Measurements from ENCODE around the gene DNASE1L2.

Gene DNASE1L2

DNA sequence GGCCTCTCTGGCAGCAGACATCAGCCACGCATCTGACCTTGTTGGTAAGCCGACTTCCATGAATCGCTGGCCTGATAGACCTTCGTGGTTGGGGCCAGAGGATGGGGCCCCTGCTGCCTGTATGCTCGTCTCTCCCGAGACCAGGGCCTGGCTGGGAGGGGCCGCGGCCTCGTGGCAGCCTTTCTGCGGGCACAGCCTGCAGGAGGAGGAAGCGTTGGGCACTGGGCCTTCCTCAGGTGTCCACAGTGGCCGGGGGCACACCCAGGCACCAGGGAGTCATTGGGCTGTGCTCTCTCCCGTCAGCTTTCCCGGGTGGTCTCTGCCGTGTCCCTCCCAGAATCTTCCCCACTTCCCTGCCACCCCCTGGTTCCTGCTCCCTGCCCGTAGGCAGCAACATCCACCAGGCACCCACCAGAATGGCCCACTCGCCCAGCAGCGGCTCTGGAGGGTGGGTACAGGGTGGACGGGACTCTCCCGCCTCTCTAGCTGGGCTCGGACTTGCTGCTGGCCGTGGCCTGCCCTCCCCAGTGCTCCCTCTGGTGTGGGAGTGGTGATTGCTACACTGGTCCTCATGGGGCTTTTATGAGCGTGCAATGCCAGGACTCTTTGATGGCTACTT is 6.5 kb upstream of the DNASE1L2 start:
- no peak overlapping the region for H2AK5ac ChIP-seq (ENCODE audit: low read length, severe bottlenecking)
- H3K36me3 ChIP-seq (ENCODE audit: control insufficient read depth in 1 of 2, insufficient read depth in 2 of 2, low read depth in 1 of 2, low read length in 2 of 2): peaks cover 58 to 80% of the 10 kb centered on the region in 2 experiments
- no peak overlapping the region for H3K23ac ChIP-seq (ENCODE audit: low read length in 2 of 2)
- H2BK5ac ChIP-seq (ENCODE audit: low read depth, low read length, poor library complexity, severe bottlenecking): no peak overlapping the region
- H3K27ac ChIP-seq (ENCODE audit: low read length, poor library complexity, severe bottlenecking): no peak overlapping the region
- H3K4me2 ChIP-seq (ENCODE audit: low read length, poor library complexity, severe bottlenecking): no peak overlapping the region
- H3K18ac ChIP-seq (ENCODE audit: low read depth in 1 of 2, low read length in 2 of 2): no peak overlapping the region
- no peak overlapping the region for H3K4ac ChIP-seq (ENCODE audit: low read depth in 1 of 2, low read length in 2 of 2)
- no peak overlapping the region for H2BK120ac ChIP-seq (ENCODE audit: low read depth, low read length)
- no peak overlapping the region for H4K8ac ChIP-seq (ENCODE audit: low read length)
- H3K9ac ChIP-seq (ENCODE audit: low read length): no peak overlapping the region
- H2BK15ac ChIP-seq (ENCODE audit: low read depth, poor library complexity, severe bottlenecking): no peak overlapping the region
- WGBS: 96% methylated on average over 19 of the region's 23 CpGs
- H3K9me3 ChIP-seq (ENCODE audit: control insufficient read depth, low read length): no peaks in the 10 kb centered on the region
- peaks cover 24% of the 10 kb centered on the region for H3K4me1 ChIP-seq (ENCODE audit: control insufficient read depth, insufficient read depth, low read depth, low read length)
- peaks cover 32% of the 10 kb centered on the region for H3K79me1 ChIP-seq (replicated peaks; ENCODE audit: low read length, poor library complexity, severe bottlenecking)
- H3K14ac ChIP-seq (ENCODE audit: low read length in 2 of 2): no peak overlapping the region
- H3K4me3 ChIP-seq (ENCODE audit: insufficient read depth in 1 of 2, low read depth in 1 of 2, low read length in 2 of 2): no peak overlapping the region
- H2BK12ac ChIP-seq (ENCODE audit: low read length in 2 of 2): no peak overlapping the region
- DNase-seq: no peak
- no peak overlapping the region for H2AFZ ChIP-seq (ENCODE audit: low read depth, low read length)
- H3K27me3 ChIP-seq (ENCODE audit: control insufficient read depth in 1 of 2, insufficient read depth in 1 of 2, low read length in 2 of 2): no peaks in the 10 kb centered on the region
- no peak overlapping the region for H4K91ac ChIP-seq (ENCODE audit: low read length)

DNA sequence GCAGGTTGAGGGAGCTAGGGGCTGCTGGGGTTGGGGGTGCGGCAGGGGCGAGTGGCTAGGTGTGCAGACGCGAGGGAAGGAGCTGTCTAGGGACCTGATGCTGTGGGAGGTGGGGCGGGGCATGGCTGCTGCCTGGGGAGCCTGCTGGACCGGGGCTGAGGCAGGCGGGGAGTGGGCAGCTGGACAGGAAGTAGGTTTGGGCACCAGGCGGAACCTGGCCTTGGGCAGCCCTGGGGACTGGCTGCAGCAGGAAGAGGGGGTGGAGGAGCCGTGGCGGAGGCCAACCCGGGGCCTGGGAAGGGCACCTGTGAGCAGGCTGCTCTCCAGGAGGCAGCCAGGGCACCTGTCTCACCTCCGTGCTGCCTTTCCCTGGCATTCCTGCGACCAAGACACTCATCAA is 5.9 kb upstream of the DNASE1L2 start:
- Histone ChIP-seq H3K27ac (ENCODE audit: low read length, poor library complexity, severe bottlenecking) (no peak overlapping the region), H3K79me1 (replicated peaks; ENCODE audit: low read length, poor library complexity, severe bottlenecking) (peaks cover 32% of the 10 kb centered on the region), H3K27me3 (ENCODE audit: control insufficient read depth in 1 of 2, insufficient read depth in 1 of 2, low read length in 2 of 2) (no peaks in the 10 kb centered on the region), H3K36me3 (ENCODE audit: control insufficient read depth in 1 of 2, insufficient read depth in 2 of 2, low read depth in 1 of 2, low read length in 2 of 2) (peaks cover 64 to 86% of the 10 kb centered on the region in 2 experiments), H3K14ac (ENCODE audit: low read length in 2 of 2) (no peak overlapping the region), H2BK15ac (ENCODE audit: low read depth, poor library complexity, severe bottlenecking) (no peak overlapping the region), H3K9ac (ENCODE audit: low read length) (no peak overlapping the region), H4K8ac (ENCODE audit: low read length) (no peak overlapping the region), H4K91ac (ENCODE audit: low read length) (no peak overlapping the region), H3K4me1 (ENCODE audit: control insufficient read depth, insufficient read depth, low read depth, low read length) (peaks cover 20% of the 10 kb centered on the region), H3K9me3 (ENCODE audit: control insufficient read depth, low read length) (no peaks in the 10 kb centered on the region), H3K4me2 (ENCODE audit: low read length, poor library complexity, severe bottlenecking) (no peak overlapping the region), H3K4ac (ENCODE audit: low read depth in 1 of 2, low read length in 2 of 2) (no peak overlapping the region), H3K4me3 (ENCODE audit: insufficient read depth in 1 of 2, low read depth in 1 of 2, low read length in 2 of 2) (no peak overlapping the region), H3K18ac (ENCODE audit: low read depth in 1 of 2, low read length in 2 of 2) (no peak overlapping the region), H2BK12ac (ENCODE audit: low read length in 2 of 2) (no peak overlapping the region), H2BK5ac (ENCODE audit: low read depth, low read length, poor library complexity, severe bottlenecking) (no peak overlapping the region), H3K23ac (ENCODE audit: low read length in 2 of 2) (no peak overlapping the region), H2BK120ac (ENCODE audit: low read depth, low read length) (no peak overlapping the region), H2AK5ac (ENCODE audit: low read length, severe bottlenecking) (no peak overlapping the region), H2AFZ (ENCODE audit: low read depth, low read length) (no peak overlapping the region)
- 96% methylated on average over 13 of the region's 13 CpGs for WGBS
- no peak for DNase-seq

DNA sequence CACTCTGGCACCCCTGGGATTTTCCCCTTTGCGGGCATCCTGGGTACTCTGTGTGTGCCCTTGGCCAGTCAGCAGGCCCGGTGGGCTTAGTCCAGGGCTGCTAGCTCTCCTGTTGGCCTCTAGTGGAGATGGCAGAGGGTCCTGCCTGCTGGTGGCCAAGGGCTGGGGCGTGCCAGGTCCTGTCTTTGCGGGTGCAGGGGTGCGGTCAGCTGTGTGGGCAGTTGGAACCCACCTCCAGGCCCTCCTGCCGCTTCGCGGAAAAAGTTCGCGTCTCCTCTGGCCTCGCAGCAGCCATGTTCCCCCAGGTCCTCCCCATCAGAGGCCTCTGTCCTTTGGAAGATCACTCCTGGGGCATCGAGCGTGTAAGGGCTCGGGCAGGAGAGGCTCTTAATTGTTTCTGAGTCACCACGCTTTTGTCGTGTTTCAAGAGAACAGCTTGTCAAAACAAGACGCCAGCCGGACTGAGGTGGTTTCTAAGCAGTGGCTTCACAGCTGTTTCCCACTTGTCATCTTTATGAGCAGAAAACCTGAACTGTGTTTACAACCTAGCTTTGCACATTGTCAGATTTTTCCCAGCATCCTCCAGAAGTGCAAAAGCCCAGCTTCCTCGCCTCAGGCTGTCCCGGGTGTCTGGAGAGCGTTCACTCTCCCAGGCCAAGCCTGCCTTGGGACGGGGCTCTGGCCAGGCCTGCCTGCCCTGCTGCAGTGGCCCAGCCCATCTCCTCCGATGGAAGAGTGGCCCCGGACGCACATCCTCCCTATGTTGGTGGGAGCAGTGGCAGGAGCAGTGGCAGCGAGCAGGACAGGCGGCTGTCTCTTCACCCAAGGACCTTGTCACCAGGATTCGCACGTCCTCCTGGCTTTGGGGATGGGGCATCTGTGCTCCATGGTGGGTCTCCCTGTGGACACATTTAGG is 5.0 kb upstream of the DNASE1L2 start:
- Histone ChIP-seq H3K79me1 (replicated peaks; ENCODE audit: low read length, poor library complexity, severe bottlenecking) (peaks cover 32% of the 10 kb centered on the region), H2BK15ac (ENCODE audit: low read depth, poor library complexity, severe bottlenecking) (no peak overlapping the region), H3K9ac (ENCODE audit: low read length) (no peak overlapping the region), H3K27ac (ENCODE audit: low read length, poor library complexity, severe bottlenecking) (no peak overlapping the region), H2BK12ac (ENCODE audit: low read length in 2 of 2) (no peak overlapping the region), H3K4ac (ENCODE audit: low read depth in 1 of 2, low read length in 2 of 2) (no peak overlapping the region), H3K4me2 (ENCODE audit: low read length, poor library complexity, severe bottlenecking) (no peak overlapping the region), H3K23ac (ENCODE audit: low read length in 2 of 2) (no peak overlapping the region), H3K14ac (ENCODE audit: low read length in 2 of 2) (no peak overlapping the region), H2AK5ac (ENCODE audit: low read length, severe bottlenecking) (no peak overlapping the region), H2BK120ac (ENCODE audit: low read depth, low read length) (no peak overlapping the region), H3K4me1 (ENCODE audit: control insufficient read depth, insufficient read depth, low read depth, low read length) (peaks cover 18% of the 10 kb centered on the region), H3K27me3 (ENCODE audit: control insufficient read depth in 1 of 2, insufficient read depth in 1 of 2, low read length in 2 of 2) (peaks cover 0 to 4% of the 10 kb centered on the region in 2 experiments), H4K8ac (ENCODE audit: low read length) (no peak overlapping the region), H2AFZ (ENCODE audit: low read depth, low read length) (no peak overlapping the region), H3K36me3 (ENCODE audit: control insufficient read depth in 1 of 2, insufficient read depth in 2 of 2, low read depth in 1 of 2, low read length in 2 of 2) (peaks cover 69 to 93% of the 10 kb centered on the region in 2 experiments), H3K18ac (ENCODE audit: low read depth in 1 of 2, low read length in 2 of 2) (no peak overlapping the region), H3K9me3 (ENCODE audit: control insufficient read depth, low read length) (no peaks in the 10 kb centered on the region), H4K91ac (ENCODE audit: low read length) (no peak overlapping the region), H2BK5ac (ENCODE audit: low read depth, low read length, poor library complexity, severe bottlenecking) (no peak overlapping the region), H3K4me3 (ENCODE audit: insufficient read depth in 1 of 2, low read depth in 1 of 2, low read length in 2 of 2) (no peak overlapping the region)
- peak; percentile 51 for DNase-seq
- WGBS: 79% methylated on average over 29 of the region's 29 CpGs
